HG03432 (cell line): Measurements from ENCODE around the gene TEC.
"Not testable (repeated sequence)": the region's sequence is repeated elsewhere in the genome, so short reads cannot be mapped to it uniquely, and the experiment has no call there.

Experiments used
- ATAC-seq: cut with Tn5 transposase; IDR thresholded peaks from one replicate; pipeline ENCODE4 v1.9.1; 2021; ENCODE audit warnings: mild to moderate bottlenecking, moderate library complexity; ENCODE audit not compliant: unreplicated experiment

TEC gene

DNA sequence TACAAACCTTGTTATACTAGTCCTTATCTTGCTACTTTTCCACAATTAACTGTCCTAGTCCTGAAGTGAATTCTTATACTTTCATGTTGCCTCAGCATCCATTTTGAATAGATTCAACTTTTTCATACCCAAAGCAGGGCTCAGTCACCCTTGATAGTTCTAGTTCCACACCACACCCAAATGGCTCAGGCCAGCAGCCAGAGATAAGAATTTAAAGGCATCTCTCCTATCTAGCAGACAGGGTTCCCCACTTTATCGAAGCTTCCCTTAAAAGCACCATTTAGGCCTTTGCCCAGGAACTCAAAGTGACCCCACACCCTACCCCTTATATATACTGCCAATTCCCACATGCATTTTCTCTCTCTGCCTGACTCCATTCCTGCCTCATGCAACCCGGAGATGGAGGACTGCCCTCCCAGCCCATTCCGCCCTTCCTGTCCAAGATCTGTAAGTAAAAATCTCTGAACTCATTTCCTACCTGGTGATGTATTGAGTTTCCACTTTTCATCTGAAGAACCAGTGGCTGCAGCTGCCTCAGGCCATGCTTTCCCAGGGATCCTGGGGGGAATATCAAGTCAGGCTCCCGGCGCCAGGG, 71.9 kb downstream of the TEC start:
- peak; percentile 29 for ATAC-seq

DNA sequence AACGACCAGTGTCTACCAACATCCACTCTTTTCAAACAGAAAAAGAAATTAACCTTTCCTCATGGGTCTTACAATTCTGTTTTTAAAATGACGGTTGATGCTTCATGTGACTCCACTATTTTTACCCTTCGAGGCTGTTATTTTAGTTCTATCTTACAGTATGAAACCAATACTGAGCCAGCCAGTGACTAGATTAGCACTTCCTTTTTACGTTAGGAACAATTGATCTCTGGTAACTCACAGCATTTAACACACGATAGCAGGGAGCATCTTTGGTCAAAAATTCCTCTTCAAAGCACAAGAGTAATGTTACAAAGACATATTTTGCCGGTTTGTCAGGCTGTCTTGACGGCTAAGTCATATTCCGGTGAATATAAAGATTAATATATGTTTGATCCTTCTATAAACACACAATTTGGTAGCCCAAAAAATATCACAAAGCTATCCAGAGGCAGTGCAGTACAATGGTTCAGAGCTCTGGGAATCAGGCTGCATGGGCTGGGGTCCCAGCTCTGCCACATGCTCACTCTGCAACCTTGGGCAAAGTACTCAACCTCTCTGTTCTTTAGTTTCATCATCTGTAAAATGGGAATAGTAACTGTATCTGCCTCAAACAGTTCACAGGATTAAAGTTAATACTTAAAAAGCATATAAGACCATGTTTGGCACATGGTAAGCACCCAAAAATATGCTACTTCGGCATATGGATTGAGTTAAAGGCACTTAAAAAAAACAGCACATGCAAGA, 72.7 kb downstream of the TEC start:
- peak; percentile 77 for ATAC-seq

DNA sequence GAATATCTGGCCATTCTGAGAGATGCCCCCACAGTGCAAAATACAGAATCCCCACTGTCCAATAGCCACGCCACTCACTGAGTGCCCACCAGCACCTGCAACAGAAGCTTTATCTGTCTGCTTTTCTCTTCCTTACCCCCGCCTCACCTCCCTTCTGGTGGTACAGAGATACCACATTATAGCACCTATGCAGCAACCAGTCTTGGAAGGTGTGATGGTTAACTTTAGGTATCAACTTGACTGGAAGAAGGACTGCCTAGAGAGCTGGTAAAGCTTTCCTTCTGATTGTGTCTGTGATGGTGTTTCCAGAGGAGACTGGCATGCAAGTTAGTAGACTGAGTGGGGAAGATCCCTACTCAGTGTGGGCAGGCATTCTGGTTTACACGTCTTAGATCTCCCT, 73.8 kb downstream of the TEC start:
- ATAC-seq, result no peak

DNA sequence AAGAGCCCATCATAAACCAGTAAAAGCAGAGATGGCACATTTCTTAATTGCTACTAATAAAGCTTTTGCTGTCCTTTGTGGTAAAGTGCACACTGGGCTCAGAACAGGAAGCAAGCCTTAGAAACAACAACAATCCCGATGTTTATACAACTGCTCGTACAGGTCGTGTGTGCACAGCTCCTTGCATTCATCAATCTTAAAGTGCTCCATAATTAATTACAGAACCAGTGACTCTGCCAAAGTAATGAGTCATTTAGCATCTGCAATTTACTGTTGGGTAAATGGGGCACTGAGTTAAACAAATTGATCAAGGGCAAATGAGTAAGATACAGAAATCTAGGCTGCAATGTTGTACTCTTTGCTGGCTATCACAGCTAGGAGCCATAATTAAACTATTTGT, 74.3 kb downstream of the TEC start:
- no peak for ATAC-seq

DNA sequence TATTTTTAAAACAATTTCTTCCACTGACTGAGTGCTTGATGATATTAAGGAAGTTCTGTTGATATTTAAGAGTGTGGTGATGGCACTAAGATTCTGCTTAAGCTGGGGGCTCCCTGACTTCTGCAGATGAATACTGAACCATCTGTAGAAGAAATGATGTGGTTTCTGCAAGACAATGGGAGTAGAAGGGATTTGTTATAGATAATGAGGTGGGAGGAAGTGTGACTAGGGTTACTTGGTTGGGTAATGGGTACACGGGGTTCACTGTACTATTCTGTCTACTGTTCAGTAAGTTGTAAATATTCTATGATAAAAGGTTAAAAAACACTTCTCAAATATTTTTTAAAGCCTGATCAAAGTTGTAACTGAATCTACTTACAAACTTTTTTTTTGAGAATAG, 74.7 kb downstream of the TEC start:
- ATAC-seq, result no peak

DNA sequence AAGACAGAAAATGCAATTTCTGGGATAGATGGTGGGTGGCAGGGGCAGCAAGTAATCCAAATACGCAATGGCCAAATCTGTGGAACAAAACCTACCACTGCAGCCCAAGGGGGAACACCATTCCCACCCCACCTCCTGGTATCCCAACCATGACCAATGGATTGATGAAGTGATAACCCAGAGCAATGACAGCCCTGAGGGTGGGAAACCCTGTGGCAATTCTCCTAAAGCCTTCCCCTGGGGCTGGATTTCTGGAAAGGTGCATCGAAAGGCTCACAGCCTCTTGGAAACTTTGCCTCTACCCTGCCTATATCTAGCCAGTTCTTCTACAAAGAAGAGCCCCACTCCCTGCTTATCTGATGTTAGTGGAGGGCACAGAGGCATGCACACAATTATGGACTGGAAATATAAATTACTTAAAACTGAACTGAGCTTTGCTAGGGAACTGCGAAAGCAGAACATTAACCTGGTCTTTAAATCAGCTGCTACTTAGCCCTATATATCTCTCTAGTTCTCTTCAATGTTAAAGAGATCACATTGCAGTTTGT, 75.6 kb downstream of the TEC start:
- no peak for ATAC-seq

DNA sequence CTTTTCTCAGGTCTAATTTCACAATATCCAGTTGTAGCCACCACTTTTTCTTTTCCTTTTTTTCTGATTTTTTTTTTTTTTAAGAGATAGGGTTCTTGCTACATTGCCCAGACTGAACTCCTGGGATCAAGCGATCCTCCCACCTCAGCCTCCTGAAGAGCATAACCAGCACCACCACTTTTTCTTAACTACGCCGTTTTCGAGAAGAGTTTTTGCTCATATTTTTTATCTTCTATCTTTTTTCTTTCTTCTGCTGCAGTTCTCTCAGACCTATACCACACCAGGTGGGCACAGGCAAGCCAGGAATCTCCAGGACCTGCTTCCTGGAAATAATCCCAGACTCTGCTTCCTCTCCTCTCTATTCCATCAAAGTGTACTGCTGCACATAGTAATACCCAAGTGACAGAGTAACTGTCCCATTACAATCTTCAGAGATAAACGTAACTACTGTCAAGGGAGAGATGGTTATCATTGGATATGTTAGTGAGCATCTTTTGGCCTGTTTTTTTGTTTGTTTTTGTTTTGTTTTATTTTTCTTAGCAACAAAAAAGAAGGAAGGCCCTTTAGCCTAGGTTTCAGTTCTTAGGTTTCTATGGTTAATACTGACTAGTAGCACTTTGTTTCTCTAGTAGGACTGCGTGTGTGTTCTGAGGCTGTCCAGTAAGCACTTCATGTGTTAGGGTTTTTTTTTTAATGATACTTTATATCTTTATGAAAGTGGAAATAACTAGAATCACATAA, 76.4 kb downstream of the TEC start:
- ATAC-seq, result no peak

DNA sequence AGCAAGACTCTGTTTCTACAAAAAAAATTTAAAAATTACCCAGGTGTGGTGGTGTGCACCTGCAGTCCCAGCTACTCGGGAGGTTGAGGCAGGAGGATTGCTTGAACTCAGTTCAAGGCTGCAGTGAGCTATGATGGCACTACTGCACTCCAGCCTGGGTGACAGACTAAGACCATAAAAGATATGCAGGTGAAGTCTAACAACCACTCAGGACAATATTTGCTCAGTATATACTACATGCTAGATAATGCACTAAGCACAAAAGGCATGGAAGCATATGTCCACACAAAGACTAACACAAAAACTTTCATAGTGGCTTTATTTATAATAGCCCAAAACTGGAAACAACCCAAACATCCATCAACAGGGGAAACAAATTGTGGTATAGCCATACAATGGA, 77.9 kb downstream of the TEC start:
- ATAC-seq, result no peak

DNA sequence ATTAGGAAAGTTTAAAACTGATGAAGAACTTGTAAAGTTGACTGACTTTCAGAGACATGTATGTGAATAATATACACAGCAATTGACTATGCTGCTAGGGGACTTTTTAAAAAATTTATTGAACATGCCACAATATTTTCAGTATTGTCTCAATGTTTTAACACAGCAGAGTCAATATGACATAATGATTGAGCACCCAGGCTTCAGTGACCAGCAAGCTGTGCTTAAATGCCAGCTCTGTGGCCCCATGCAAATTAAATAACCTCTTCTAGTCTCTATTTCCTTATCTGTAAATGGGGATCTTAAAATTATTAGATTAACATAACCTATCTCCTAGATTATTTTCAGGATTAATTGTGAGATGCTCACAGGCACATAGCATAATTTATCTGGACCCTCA, 78.8 kb downstream of the TEC start:
- ATAC-seq, result peak; percentile 54

DNA sequence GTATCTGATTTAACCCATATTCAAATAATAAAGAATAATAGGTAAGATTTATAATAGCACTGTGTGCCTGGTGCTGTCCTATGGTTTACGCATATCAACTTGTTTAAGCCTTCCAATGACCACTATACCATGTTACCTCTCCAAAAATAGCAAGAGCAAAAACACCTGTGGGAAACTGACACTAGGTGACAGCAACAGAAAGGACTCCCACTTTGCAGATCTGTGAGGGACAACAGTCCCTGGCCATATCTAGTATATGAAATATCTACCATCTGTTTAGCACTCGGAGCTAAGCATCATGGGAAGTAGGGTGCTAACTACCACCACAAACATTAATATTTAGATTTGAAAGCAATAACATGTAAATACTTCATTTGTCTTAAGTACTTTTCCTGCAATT, 79.9 kb downstream of the TEC start:
- ATAC-seq, result no peak

DNA sequence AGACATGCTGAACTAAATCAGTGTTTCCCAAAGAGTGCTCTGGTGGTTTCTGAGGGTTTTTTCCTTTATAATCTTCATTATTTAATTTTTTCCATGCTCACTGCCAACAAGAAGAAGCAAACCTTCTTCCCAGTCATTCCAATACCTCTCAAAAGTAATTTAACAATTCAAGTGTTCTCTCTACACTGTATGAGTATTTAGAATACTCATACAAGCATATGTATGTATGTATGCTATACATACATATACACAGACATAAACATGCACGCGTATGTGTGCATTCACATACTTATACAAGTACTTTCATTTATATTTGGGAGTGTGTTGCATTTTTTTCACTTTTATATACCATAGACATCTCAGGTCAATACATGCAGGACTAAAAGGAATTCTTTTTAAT, 81.2 kb downstream of the TEC start:
- ATAC-seq, result no peak

DNA sequence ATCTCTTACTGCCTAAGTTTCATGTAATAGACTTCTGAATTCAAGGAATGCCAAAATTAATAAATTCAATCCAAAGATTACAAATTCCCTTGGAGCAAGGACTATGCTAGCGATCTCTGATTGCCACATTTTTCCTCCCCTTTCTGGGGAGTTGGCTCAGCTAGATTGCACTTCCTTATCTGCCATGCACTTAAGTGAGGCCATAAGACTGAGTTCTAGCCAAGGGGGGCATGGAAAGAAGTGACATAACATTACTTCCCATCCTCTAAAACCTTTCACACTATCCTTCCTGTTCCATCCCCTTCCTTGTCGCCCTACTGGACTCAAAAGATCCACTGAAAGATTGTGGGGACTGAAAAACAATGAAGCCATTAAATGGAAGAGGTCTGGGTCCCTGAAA, 81.8 kb downstream of the TEC start:
- no peak for ATAC-seq

DNA sequence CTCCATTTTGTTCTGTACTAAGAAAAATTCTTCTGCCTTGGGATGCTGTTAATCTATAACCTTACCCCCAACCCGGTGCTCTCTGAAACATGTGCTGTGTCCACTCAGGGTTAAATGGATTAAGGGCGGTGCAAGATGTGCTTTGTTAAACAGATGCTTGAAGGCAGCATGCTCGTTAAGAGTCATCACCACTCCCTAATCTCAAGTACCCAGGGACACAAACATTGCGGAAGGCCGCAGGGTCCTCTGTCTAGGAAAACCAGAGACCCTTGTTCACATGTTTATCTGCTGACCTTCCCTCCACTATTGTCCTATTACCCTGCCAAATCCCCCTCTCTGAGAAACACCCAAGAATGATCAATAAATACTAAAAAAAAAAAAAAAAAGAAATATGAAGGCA, 82.6 kb downstream of the TEC start:
- not testable (repeated sequence) for ATAC-seq

DNA sequence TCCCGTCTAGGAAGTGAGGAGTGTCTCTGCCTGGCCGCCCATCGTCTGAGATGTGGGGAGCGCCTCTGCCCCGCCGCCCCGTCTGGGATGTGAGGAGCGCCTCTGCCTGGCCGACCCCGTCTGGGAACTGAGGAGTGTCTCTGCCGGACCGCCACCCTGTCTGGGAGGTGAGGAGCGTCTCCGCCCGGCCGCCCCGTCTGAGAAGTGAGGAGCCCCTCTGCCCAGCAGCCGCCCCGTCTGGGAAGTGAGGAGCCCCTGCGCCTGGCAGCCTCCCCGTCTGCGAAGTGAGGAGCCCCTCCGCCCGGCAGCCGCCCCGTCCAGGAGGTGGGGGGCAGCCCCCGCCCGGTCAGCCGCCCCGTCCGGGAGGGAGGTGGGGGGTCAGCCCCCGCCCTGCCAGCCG, 83.2 kb downstream of the TEC start:
- not testable (repeated sequence) for ATAC-seq

DNA sequence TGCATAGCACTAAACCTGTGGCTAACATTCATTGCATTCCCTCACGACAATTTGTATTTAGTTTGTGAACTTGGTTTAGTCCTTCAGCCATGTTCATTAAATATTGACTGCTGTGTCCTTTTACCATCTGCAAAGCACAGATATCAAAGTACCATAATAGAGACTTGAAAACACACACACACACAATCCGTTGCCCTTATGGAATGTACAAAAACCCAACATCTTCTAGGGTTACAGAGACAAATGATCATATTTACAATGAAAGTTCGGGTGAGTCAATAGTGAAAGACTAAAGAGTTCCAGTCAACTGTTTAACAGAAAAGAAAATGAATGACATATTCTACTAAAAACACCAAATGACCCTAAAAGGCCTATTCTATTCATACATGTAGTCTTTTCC, 84.8 kb downstream of the TEC start:
- no peak for ATAC-seq

DNA sequence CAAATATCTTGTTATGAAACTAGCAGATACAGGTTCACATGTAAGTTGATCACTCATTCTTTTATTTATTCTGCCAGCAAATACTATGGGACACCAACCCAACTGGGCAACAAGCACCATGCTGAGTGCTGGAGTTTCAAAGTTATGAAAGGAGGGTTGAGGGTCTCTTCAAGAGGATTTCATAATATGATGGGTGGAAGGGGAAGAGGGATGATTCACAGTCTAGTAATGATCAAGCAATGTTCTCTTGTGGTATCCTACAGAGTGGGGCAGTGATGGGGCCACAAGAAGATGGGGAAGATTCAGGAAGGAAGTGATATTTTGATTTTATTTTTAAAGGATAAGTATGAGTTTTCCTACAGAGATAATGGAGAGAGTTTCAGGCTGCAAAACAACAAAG, 89.4 kb downstream of the TEC start:
- no peak for ATAC-seq

DNA sequence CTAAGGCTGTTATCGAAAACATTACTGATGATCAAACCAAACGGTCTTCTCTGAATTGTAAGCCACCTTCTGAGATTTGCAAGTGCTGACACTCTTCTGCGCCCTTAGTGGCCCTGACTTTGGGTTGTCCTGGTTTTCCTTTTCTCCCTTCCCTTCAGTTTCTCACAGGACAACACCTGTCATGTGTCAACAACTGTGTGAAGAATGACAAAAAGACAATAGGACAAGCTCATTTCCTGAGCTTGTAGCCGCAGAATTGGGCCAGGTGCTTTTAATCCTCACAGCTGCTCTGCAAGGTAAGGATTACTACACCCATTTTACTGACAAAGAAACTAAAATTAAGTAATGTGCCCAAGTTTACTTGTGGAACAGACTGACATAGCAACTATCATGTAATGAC, 90.7 kb downstream of the TEC start:
- ATAC-seq, result no peak

DNA sequence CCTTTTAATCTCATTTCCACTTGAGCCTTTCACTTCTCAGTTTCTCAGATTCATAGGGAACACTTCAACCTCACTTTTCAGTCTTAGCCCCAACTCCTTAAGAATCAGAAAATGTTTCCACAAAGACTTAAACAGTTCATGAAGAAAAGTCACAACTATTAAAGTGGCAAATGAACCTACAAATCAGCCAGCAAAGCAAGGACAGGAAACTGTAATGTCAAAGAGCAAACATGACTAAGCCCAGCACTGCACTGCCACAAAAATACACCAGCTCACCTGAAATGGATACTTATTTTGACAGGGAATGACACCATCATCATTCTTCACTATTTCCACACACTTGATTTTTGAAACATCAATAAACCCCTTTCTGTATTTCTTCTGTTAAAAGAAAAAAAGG, 93.8 kb downstream of the TEC start:
- ATAC-seq, result no peak

DNA sequence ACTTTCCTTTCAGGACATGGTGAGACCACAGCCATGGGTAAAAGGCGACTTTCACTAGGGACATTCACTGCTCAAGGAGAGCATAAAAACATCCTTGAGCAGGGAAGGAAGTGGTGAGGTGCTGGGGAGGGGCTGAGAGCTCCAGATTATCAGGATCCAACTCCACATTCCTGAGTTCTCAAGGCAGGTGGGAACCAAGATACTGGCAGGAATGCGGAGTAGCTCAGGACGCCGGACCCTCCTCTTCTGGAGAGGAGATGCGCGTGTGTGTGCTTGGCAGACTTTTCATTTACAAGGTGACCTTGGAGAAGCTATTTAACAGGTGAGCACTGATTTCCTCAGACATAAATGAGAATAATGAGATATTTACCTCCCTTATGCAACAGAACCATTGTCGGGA, 94.3 kb downstream of the TEC start:
- ATAC-seq, result no peak

DNA sequence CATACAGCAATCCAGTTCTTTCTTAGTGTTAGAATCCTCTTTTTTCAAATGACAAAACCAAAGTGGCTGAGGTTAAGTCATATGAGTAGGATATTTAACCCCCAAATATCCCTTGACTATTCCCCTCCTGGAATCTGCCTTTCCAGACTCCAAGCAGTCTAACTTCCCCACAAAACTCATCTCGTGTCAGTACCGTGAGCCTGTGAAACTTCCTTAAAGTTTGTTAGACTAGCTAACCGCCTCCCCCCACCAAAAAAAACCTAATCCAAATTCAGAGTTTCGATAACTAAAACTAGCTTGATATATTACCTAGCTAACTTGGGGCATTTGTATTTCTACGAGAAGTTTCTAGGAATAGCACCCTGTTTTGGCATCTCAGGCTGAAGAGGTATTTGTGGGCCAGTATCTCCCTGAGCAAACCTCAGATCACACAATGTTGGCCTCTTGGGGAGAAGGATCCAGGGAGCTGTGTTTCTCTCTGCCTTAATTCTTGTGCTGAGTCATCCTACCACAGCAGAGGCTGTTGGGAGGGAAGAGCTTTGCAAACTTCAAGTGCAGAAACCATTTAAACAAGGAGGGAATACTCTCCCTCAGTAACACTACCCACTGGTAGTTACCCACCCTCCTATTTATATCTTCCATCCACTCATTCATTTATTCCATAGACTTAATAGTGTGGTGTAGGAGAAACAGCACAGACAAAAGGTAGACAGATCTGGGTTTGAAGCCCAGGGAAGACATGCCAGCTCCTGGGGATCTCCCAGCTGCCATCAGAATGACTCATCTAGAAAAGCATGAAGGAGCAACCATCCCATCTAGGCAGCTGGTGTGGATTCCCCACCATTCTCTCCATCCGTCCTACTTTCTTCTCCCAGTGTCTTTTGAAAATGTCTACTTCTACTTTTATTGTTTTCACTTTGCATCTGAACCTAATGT, 96.3 kb downstream of the TEC start:
- peak; percentile 83 for ATAC-seq

DNA sequence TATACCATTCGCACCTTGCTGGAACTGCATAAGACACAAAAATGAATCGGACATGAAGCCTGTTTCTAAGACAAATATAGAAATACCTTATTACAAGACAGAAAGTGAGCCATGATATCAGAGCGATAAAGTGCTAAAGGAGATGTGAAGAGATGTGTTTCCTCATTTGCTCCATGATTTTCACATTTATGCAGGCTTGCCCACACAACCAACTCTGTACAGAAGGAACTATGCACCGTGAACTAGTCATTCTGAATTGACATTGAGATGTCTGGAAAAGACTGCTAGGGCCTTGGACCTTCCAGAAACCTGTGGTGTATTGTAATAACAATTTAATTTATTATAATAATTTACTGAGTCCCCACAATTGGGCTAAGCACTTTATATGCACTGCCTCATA, 97.0 kb downstream of the TEC start:
- no peak for ATAC-seq
